Stimulated activated CD8-positive, alpha-beta memory T cell treated with anti-CD3 and anti-CD28 coated beads, Interleukin-7, amount 100 ng/mL, for 1 hour (primary cell): ENCODE results near the gene PCDHA8.
"Not testable (repeated sequence)": the region's sequence is repeated elsewhere in the genome, so short reads cannot be mapped to it uniquely, and the experiment has no call there.

ENCODE experiments used
- DNase-seq, 2 donors: peaks; one replicate each; pipeline ENCODE4 v3.0.0-alpha.2; 2020; ENCODE audit warnings: low read depth in 2 of 2

Gene PCDHA8

DNA sequence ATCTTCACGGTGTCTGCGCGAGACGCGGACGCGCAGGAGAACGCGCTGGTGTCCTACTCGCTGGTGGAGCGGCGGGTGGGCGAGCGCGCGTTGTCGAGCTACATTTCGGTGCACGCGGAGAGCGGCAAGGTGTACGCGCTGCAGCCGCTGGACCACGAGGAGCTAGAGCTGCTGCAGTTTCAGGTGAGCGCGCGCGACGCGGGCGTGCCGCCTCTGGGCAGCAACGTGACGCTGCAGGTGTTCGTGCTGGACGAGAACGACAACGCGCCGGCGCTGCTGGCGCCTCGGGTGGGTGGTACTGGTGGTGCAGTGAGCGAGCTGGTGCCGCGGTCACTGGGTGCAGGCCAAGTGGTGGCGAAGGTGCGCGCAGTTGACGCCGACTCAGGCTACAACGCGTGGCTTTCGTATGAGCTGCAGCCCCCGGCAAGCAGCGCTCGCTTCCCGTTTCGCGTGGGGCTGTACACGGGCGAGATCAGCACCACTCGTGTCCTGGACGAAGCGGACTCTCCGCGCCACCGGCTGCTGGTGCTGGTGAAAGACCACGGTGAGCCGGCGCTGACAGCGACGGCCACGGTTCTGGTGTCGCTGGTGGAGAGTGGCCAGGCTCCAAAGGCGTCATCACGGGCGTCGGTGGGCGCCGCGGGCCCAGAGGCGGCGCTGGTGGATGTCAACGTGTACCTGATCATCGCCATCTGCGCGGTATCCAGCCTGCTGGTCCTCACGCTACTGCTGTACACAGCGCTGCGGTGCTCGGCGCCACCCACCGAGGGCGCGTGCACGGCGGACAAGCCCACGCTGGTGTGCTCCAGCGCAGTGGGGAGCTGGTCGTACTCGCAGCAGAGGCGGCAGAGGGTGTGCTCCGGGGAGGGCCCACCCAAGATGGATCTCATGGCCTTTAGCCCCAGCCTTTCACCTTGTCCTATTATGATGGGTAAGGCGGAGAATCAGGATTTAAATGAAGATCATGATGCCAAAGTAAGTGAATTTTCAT, 11.2 kb upstream of the PCDHA8 start:
- DNase-seq, result not testable (repeated sequence)

DNA sequence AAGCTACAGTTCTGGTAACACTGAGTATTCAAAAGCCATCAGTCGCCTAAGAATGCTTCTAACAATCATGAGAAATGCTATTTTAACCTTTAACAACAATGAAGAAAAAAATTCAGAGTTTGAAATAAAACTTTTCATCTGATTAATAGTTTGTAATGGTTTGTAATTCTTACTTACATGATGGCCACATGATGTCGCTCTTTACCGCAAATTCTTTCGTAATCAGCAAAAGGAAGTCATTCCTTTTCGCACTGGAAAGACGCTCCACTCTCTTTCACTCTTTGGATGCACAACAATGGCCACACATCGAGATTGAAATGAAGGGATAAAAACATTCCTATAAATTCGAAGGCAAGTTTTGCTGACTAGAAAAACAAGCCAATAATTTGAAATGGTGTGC, 7.0 kb upstream of the PCDHA8 start, which contains the start of gene PCDHA7:
TSS of gene PCDHA7 (plus strand) at position 277 of the 400 bp plus-strand sequence. CDS start at position 392, 115 bp downstream.
- no peak for DNase-seq

DNA sequence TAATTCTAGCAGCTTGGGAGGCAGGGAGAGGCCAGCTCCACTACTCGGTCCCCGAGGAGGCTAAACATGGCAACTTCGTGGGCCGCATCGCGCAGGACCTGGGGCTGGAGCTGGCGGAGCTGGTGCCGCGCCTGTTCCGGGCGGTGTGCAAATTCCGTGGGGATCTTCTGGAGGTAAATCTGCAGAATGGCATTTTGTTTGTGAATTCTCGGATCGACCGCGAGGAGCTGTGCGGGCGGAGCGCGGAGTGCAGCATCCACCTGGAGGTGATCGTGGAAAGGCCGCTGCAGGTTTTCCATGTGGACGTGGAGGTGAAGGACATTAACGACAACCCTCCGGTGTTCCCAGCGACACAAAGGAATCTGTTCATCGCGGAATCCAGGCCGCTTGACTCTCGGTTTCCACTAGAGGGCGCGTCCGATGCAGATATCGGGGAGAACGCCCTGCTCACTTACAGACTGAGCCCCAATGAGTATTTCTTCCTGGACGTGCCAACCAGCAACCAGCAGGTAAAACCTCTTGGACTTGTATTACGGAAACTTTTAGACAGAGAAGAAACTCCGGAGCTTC, 6.5 kb upstream of the PCDHA8 start:
- not testable (repeated sequence) for DNase-seq

DNA sequence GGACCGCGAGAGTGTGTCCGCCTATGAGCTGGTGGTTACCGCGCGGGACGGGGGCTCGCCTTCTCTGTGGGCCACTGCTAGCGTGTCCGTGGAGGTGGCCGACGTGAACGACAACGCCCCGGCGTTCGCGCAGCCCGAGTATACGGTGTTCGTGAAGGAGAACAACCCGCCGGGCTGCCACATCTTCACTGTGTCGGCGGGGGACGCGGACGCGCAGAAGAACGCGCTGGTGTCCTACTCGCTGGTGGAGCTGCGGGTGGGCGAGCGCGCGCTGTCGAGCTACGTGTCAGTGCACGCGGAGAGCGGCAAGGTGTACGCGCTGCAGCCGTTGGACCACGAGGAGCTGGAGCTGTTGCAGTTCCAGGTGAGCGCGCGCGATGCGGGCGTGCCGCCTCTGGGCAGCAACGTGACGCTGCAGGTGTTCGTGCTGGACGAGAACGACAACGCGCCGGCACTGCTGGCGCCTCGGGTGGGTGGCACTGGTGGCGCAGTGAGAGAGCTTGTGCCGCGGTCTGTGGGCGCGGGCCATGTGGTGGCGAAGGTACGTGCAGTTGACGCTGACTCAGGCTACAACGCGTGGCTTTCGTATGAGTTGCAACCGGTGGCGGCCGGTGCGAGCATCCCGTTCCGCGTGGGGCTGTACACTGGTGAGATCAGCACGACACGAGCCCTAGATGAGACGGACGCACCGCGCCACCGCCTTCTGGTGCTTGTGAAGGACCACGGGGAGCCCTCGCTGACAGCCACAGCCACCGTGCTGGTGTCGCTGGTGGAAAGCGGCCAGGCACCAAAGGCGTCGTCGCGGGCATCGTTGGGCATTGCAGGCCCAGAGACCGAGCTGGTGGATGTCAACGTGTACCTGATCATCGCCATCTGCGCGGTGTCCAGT, 5.1 kb upstream of the PCDHA8 start:
- no peak for DNase-seq

DNA sequence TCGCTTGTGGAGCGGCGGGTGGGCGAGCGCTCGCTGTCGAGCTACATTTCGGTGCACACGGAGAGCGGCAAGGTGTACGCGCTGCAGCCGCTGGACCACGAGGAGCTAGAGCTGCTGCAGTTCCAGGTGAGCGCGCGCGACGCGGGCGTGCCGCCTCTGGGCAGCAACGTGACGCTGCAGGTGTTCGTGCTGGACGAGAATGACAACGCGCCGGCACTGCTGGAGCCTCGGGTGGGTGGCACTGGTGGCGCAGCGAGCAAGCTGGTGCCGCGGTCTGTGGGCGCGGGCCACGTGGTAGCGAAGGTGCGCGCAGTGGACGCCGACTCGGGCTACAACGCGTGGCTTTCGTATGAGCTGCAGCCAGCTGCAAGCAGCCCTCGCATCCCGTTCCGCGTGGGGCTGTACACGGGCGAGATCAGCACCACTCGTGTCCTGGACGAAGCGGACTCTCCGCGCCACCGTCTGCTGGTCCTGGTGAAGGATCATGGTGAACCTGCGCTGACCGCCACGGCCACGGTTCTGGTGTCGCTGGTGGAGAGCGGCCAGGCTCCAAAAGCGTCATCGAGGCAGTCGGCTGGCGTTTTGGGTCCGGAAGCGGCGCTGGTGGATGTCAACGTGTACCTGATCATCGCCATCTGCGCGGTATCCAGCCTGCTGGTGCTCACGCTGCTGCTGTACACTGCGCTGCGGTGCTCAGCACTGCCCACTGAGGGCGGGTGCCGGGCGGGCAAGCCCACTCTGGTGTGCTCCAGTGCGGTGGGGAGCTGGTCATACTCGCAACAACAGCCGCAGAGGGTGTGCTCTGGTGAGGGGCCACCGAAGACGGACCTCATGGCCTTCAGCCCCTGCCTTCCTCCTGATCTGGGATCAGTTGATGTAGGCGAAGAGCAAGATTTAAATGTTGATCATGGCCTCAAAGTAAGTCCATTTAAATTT, 2.1 kb downstream of the PCDHA8 start:
- DNase-seq, result no peak

DNA sequence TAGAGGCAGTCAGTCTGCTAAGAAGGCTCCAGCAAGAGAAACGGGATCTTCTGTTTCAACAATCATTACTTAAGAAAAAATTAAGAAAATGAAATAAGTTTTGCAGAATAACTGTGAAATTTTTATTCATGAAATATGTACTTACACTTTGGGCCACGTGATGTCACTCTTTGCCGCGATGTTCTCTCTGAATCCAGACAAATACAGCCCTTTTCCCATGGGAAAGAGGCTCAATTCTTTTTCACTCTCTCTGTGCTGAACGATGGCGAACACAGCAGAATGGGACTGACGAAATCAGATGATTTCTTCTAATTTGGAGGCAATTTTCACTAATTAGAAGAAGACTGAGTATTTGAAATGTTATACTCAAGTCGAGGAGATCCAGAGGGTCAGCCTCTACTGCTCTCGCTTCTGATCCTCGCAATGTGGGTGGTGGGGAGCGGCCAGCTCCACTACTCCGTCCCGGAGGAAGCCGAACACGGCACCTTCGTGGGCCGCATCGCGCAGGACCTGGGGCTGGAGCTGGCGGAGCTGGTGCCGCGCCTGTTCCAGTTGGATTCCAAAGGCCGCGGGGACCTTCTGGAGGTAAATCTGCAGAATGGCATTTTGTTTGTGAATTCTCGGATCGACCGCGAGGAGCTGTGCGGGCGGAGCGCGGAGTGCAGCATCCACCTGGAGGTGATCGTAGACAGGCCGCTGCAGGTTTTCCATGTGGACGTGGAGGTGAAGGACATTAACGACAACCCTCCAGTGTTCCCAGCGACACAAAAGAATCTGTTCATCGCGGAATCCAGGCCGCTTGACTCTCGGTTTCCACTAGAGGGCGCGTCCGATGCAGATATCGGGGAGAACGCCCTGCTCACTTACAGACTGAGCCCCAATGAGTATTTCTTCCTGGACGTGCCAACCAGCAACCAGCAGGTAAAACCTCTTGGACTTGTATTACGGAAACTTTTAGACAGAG, 7.4 kb downstream of the PCDHA8 start, which contains the start of gene PCDHA9:
TSS of gene PCDHA9 (plus strand) at position 244 of the 964 bp plus-strand sequence. CDS start at position 358, 114 bp downstream.
- DNase-seq, result not testable (repeated sequence)

DNA sequence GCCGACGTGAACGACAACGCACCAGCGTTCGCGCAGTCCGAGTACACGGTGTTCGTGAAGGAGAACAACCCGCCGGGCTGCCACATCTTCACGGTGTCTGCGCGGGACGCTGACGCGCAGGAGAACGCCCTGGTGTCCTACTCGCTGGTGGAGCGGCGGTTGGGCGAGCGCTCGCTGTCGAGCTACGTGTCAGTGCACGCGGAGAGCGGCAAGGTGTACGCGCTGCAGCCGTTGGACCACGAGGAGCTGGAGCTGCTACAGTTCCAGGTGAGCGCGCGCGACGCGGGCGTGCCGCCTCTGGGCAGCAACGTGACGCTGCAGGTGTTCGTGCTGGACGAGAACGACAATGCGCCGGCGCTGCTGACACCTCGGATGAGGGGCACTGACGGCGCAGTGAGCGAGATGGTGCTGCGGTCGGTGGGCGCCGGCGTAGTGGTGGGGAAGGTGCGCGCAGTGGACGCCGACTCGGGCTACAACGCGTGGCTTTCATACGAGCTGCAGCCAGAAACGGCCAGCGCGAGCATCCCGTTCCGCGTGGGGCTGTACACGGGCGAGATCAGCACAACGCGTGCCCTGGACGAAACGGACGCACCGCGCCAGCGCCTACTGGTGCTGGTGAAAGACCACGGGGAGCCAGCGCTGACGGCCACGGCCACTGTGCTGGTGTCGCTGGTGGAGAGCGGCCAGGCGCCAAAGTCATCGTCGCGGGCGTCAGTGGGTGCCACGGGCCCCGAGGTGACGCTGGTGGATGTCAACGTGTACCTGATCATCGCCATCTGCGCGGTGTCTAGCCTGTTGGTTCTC, 9.0 kb downstream of the PCDHA8 start:
- not testable (repeated sequence) for DNase-seq

DNA sequence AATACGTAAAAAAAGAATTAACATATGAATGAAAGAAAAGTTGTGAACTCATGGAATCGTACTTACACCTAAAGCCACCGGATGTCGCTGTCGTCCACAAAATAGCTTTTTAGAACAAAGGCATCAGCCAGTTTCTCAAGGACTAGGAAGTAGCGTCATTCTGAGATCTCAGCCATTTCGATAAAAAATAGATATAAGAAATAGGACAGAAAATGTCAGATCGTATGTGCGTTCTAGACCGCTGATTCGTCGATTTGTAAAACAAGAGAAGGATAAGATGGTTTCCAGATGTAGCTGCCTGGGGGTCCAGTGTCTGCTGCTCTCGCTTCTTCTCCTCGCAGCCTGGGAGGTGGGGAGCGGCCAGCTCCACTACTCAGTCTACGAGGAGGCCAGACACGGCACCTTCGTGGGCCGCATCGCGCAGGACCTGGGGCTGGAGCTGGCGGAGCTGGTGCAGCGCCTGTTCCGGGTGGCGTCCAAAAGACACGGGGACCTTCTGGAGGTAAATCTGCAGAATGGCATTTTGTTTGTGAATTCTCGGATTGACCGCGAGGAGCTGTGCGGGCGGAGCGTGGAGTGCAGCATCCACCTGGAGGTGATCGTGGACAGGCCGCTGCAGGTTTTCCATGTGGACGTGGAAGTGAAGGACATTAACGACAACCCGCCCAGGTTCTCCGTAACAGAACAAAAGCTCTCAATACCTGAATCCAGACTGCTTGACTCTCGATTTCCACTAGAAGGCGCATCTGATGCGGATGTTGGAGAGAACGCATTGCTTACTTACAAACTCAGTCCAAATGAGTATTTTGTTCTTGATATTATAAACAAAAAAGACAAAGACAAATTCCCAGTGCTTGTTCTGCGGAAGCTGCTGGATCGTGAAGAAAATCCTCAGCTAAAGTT, 15.0 kb downstream of the PCDHA8 start, which contains the start of gene PCDHA10:
TSS of gene PCDHA10 (plus strand) at position 126 of the 903 bp plus-strand sequence. CDS start at position 278, 152 bp downstream.
- DNase-seq, result no peak

DNA sequence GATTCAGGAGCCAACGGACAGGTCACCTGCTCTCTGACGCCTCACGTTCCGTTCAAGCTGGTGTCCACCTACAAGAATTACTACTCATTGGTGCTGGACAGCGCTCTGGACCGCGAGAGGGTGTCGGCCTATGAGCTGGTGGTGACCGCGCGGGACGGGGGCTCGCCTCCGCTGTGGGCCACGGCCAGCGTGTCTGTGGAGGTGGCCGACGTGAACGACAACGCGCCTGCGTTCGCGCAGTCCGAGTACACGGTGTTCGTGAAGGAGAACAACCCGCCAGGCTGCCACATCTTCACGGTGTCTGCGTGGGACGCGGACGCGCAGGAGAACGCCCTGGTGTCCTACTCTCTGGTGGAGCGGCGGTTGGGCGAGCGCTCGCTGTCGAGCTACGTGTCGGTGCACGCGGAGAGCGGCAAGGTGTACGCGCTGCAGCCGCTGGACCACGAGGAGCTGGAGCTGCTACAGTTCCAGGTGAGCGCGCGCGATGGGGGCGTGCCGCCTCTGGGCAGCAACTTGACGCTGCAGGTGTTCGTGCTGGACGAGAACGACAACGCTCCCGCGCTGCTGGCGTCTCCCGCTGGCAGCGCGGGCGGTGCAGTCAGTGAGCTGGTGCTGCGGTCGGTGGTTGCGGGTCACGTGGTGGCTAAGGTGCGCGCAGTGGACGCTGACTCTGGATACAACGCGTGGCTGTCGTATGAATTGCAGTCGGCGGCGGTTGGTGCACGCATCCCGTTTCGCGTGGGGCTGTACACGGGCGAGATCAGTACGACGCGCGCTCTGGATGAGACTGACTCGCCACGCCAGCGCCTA, 16.4 kb downstream of the PCDHA8 start:
- DNase-seq, result no peak

DNA sequence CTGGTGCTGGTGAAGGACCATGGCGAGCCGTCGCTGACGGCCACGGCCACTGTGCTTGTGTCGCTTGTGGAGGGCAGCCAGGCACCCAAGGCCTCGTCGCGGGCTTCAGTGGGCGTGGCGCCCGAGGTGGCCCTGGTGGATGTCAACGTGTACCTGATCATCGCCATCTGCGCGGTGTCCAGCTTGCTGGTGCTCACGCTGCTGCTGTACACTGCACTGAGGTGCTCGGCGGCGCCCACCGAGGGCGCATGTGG, 16.9 kb downstream of the PCDHA8 start:
- no peak for DNase-seq

DNA sequence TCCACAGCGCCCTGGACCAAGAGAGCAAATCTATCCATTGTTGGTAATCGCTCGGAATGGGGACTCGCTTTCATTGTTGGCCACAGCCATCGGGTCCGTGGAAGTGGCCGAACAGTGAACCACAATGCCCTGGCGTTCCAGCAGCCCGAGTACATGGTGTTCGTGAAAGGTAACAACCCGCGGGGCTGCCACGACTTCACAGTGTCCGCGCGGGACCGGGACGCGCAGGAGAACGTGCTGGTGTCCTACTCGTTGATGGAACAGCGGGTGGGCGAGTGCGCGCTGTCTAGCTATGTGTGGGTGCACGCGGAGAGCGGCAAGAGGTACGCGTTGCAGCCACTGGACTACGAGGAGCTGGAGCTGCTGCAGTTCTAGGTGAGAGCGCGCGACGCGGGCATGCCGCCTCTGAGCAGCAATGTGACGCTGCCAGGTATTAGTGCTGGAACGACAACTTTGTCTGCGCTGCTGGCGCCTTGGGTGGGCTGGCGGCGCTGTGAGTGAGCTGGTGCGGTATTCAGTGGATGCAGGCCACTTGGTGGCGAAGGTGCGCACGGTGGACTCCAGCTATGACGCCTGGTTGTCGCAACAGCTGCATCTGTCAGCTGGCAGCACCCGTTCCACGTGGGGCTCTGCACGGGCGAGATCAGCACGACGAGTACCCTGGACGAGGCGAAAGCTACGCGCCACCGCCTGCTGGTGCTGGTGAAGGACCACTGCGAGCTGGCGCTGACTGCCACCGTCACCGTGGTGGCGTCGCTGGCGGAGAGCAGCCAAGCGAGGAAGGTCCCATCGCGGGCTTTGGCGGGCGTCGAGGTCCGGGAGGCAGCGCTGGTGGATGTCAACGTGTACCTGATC, 21.7 kb downstream of the PCDHA8 start:
- no peak for DNase-seq

DNA sequence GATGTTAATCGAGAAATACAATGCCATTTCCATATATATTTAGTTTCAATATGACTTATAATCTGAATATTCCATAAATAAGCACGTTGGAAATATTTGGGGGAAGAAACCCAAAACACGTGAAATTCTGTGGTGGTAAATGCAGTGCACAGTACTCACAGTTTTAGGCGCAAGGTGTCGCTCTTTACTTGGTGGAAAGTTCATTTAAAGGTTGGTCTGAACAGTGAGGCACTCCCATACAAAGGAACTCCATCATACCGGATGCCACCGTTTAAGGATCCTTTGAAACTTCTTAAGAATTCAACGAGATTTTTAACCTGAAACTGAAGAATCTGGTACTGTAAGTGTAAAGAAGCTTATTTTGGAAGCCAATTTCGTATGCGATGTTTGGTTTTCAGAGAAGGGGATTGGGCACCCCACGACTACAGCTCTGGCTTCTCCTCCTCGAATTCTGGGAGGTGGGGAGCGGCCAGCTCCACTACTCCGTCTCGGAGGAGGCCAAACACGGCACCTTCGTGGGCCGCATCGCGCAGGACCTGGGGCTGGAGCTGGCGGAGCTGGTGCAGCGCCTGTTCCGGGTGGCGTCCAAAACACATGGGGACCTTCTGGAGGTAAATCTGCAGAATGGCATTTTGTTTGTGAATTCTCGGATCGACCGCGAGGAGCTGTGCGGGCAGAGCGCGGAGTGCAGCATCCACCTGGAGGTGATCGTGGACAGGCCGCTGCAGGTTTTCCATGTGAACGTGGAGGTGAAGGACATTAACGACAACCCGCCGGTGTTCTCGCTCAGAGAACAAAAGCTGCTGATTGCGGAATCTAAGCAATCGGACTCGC, 28.0 kb downstream of the PCDHA8 start, which contains the start of gene PCDHA11:
TSS of gene PCDHA11 (plus strand) at position 237 of the 834 bp plus-strand sequence. CDS start at position 384, 147 bp downstream.
- no peak for DNase-seq

DNA sequence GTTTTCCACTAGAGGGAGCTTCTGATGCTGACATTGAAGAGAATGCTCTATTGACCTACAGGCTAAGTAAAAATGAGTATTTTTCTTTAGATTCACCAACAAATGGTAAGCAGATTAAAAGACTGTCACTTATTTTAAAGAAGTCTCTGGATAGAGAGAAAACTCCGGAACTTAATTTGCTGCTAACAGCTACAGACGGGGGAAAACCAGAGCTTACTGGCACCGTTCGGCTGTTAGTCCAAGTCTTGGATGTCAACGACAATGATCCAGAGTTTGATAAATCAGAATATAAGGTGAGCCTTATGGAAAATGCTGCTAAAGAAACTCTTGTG, 28.5 kb downstream of the PCDHA8 start:
- no peak for DNase-seq

DNA sequence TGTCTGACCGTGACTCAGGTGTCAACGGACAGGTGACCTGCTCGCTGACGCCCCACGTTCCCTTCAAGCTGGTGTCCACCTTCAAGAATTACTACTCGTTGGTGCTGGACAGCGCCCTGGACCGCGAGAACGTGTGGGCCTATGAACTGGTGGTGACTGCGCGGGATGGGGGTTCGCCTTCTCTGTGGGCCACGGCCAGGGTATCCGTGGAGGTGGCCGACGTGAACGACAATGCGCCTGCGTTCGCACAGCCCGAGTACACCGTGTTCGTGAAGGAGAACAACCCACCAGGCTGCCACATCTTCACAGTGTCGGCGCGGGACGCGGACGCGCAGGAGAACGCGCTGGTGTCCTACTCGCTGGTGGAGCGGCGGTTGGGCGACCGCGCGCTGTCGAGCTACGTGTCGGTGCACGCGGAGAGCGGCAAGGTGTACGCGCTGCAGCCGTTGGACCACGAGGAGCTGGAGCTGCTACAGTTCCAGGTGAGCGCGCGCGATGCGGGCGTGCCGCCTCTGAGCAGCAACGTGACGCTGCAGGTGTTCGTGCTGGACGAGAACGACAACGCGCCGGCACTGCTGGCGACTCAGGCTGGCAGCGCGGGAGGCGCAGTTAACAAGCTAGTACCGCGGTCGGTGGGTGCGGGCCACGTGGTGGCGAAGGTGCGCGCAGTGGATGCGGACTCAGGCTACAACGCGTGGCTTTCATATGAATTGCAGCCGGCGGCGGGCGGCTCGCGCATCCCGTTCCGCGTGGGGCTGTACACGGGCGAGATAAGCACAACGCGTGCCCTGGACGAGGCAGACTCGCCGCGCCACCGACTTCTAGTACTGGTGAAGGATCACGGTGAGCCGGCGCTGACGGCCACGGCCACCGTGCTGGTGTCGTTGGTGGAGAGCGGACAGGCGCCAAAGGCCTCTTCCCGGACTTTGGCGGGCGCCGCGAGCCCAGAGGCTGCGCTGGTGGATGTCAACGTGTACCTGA, 29.5 kb downstream of the PCDHA8 start:
- DNase-seq, result no peak
